Heart left ventricle (tissue), 13 donors: Measurements from ENCODE around the gene YY1AP1.
"Not testable (repeated sequence)": the region's sequence is repeated elsewhere in the genome, so short reads cannot be mapped to it uniquely, and the experiment has no call there.

Source experiments
- POLR2A ChIP-seq, 2 donors: fragments of 450-650 bp; IDR thresholded peaks; one replicate each; pipeline ENCODE4 v1.6.1; 2017; ENCODE audit warnings: antibody characterized with exemption in 2 of 2, mild to moderate bottlenecking in 2 of 2, moderate library complexity in 2 of 2
- TF ChIP-seq, protein P1 (sequence below), 12 donors: fragments of 200-600 bp; sonication (generic) in 4 of 12; IDR thresholded peaks; one replicate each; pipeline versions ENCODE4 v1.5.0 to v1.8.0; 2018 to 2022; ENCODE audit warnings: antibody characterized with exemption in 12 of 12, mild to moderate bottlenecking in 5 of 12
- donor health status: ischemic (EF 13 %, LVEDD 7.1; RV severe dilation, severe dysfunction).
- donor health status: DM: no; HTN: yes; CAD: no.
- donor health status: DM: no; HTN: no; CAD: no.
- donor health status: ischemic (EF 25% LVEDD 6.9; RV normal size, moderate dysfunction).
- donor health status: ischemic (EF 25% LVEDD 5.7; RV mildly dilated, moderate dysfunction).
- donor health status: ischemic (EF 35%, LVEDD 5.7; RV mildly dilated, moderate dysfunction).
- donor health status: nonischemic (EF 11% LVEDD 7.7; RV severe dilation, severe dysfunction).
- donor health status: DM: yes; HTN: yes; CAD: no.
- donor health status: PGD.
- donor health status: ischemic (EF 29% LVEDD 5.4; RV normal size, mild dysfunction).
- donor health status: nonischemic (EF 23%, LVEDD 6.1; RV moderate dilation, normal function).

DNA sequence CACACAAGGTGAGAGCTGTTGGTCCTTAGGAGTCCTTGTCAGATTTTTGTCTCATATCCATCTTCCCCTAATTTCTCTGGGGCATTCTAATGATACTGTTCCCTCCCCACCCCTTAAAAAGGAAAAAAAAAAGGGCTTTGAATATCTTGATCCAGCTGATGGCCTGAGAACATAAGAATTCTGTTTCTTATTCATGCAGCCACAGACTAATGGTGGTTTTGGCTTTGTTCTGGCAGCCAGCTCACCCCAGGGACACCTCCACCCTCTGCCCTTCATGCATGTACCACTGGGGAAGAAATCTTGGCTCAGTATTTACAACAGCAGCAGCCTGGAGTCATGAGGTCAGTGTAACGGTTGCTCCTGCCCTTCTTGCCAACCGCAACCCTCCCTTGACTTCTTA is 75.3 kb downstream of the YY1AP1 start:
- TF ChIP-seq, protein P1, sequence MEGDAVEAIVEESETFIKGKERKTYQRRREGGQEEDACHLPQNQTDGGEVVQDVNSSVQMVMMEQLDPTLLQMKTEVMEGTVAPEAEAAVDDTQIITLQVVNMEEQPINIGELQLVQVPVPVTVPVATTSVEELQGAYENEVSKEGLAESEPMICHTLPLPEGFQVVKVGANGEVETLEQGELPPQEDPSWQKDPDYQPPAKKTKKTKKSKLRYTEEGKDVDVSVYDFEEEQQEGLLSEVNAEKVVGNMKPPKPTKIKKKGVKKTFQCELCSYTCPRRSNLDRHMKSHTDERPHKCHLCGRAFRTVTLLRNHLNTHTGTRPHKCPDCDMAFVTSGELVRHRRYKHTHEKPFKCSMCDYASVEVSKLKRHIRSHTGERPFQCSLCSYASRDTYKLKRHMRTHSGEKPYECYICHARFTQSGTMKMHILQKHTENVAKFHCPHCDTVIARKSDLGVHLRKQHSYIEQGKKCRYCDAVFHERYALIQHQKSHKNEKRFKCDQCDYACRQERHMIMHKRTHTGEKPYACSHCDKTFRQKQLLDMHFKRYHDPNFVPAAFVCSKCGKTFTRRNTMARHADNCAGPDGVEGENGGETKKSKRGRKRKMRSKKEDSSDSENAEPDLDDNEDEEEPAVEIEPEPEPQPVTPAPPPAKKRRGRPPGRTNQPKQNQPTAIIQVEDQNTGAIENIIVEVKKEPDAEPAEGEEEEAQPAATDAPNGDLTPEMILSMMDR (IDR thresholded peaks at IDR 0.05): not testable (repeated sequence)
- not testable (repeated sequence) for TF ChIP-seq POLR2A (IDR thresholded peaks at IDR 0.05)
